HG03439 (cell line): ENCODE measurements around the gene OSBPL5.
"Not testable (repeated sequence)": the region's sequence is repeated elsewhere in the genome, so short reads cannot be mapped to it uniquely, and the experiment has no call there.

ENCODE experiments used
- ATAC-seq: cut with Tn5 transposase; IDR thresholded peaks from one replicate; pipeline ENCODE4 v1.9.1; 2021; ENCODE audit warnings: mild to moderate bottlenecking, moderate library complexity; ENCODE audit not compliant: unreplicated experiment

The OSBPL5 gene

GRCh38 chr11:3182462-3182852, 17.3 kb upstream of the OSBPL5 start:
- ATAC-seq = no peak

- ATAC-seq = no peak
Measured at GRCh38 chr11:3181725-3182461, 16.8 kb upstream of the OSBPL5 start.

- no peak for ATAC-seq
Measured at GRCh38 chr11:3180869-3181268, 15.8 kb upstream of the OSBPL5 start.

GRCh38 chr11:3178349-3178748, 13.2 kb upstream of the OSBPL5 start:
- no peak for ATAC-seq

- ATAC-seq = no peak
Measured at GRCh38 chr11:3177931-3178330, 12.8 kb upstream of the OSBPL5 start.

- ATAC-seq = no peak
Measured at GRCh38 chr11:3176487-3176886, 11.4 kb upstream of the OSBPL5 start.

- ATAC-seq = no peak
Measured at GRCh38 chr11:3175194-3175593, 10.1 kb upstream of the OSBPL5 start.

- ATAC-seq = no peak
Measured at GRCh38 chr11:3174387-3174786, 9.3 kb upstream of the OSBPL5 start.

- ATAC-seq = no peak
Measured at GRCh38 chr11:3173795-3174194, 8.7 kb upstream of the OSBPL5 start.

GRCh38 chr11:3171931-3172560, 6.9 kb upstream of the OSBPL5 start:
- no peak for ATAC-seq

- ATAC-seq = no peak
Measured at GRCh38 chr11:3170756-3171650, 5.9 kb upstream of the OSBPL5 start.

GRCh38 chr11:3170044-3170755, 5.1 kb upstream of the OSBPL5 start:
- ATAC-seq = no peak

- ATAC-seq = no peak
Measured at GRCh38 chr11:3169255-3170043, 4.3 kb upstream of the OSBPL5 start.

- ATAC-seq = not testable (repeated sequence)
Measured at GRCh38 chr11:3168742-3169254, 3.7 kb upstream of the OSBPL5 start.

GRCh38 chr11:3167143-3168119, 2.3 kb upstream of the OSBPL5 start:
- ATAC-seq = no peak

GRCh38 chr11:3166268-3167142, 1.4 kb upstream of the OSBPL5 start:
- no peak for ATAC-seq

GRCh38 chr11:3165916-3166267, 782 bp upstream of the OSBPL5 start:
- ATAC-seq = no peak

GRCh38 chr11:3164552-3165151, 458 bp downstream of the OSBPL5 start:
- ATAC-seq = no peak
